EH (cell line): ENCODE results near the gene PPP2R3B.
"Not testable (repeated sequence)": the region's sequence is repeated elsewhere in the genome, so short reads cannot be mapped to it uniquely, and the experiment has no call there.

Experiments used
- DNase-seq: peaks from one replicate; pipeline ENCODE4 v3.0.0-alpha.2; 2015; ENCODE audit warnings: low read depth

PPP2R3B gene

GRCh38 chrX:386768-387575, at the start of gene PPP2R3B:
Gene PPP2R3B (minus strand): TSS chrX:386907. CDS start chrX:386691, 216 bp downstream.
- peak; percentile 99 for DNase-seq

- DNase-seq, result no peak
Observed at GRCh38 chrX:435536-436122, 48.9 kb upstream of the PPP2R3B start.

- no peak for DNase-seq
Observed at GRCh38 chrX:434946-435345, 48.2 kb upstream of the PPP2R3B start.

GRCh38 chrX:433771-434170, 47.1 kb upstream of the PPP2R3B start:
- DNase-seq, result no peak

- not testable (repeated sequence) for DNase-seq
Observed at GRCh38 chrX:432666-433065, 46.0 kb upstream of the PPP2R3B start.

- DNase-seq, result no peak
Observed at GRCh38 chrX:431492-432111, 44.9 kb upstream of the PPP2R3B start.

- no peak for DNase-seq
Observed at GRCh38 chrX:431056-431455, 44.3 kb upstream of the PPP2R3B start.

- no peak for DNase-seq
Observed at GRCh38 chrX:429266-429825, 42.6 kb upstream of the PPP2R3B start.

- peak; percentile 78 for DNase-seq
Observed at GRCh38 chrX:427812-428725, 41.4 kb upstream of the PPP2R3B start.

GRCh38 chrX:426881-427280, 40.2 kb upstream of the PPP2R3B start:
- DNase-seq, result peak; percentile 71

GRCh38 chrX:425056-425455, 38.3 kb upstream of the PPP2R3B start:
- DNase-seq, result no peak

GRCh38 chrX:421646-422391, 35.1 kb upstream of the PPP2R3B start:
- DNase-seq, result no peak

- no peak for DNase-seq
Observed at GRCh38 chrX:420496-421223, 34.0 kb upstream of the PPP2R3B start.

- no peak for DNase-seq
Observed at GRCh38 chrX:418927-419729, 32.4 kb upstream of the PPP2R3B start.

GRCh38 chrX:415498-415897, 28.8 kb upstream of the PPP2R3B start:
- DNase-seq, result not testable (repeated sequence)

GRCh38 chrX:413322-414201, 26.9 kb upstream of the PPP2R3B start:
- DNase-seq, result peak; percentile 42

GRCh38 chrX:410296-410695, 23.6 kb upstream of the PPP2R3B start:
- no peak for DNase-seq

- no peak for DNase-seq
Observed at GRCh38 chrX:405149-405548, 18.4 kb upstream of the PPP2R3B start.

- DNase-seq, result no peak
Observed at GRCh38 chrX:404656-405055, 17.9 kb upstream of the PPP2R3B start.
